Mesendoderm (in vitro differentiated cells): Measurements from ENCODE around the gene GRK4.

ENCODE experiments used
- DNase-seq: peaks from one replicate; pipeline ENCODE4 v3.0.0; 2013
- H2AK5ac ChIP-seq: 2 replicates; pipeline ENCODE4 v1.6.1; 2013; ENCODE audit warnings: low read length, inconsistent platforms
- H2BK120ac ChIP-seq: 2 replicates; pipeline ENCODE4 v1.6.1; 2013; ENCODE audit warnings: low read depth, mild to moderate bottlenecking, low read length, moderate library complexity, mixed read lengths
- H2BK15ac ChIP-seq: replicated peaks from 2 replicates; pipeline ENCODE4 v1.6.1; 2013; ENCODE audit warnings: low read depth, mild to moderate bottlenecking, moderate library complexity
- H2BK5ac ChIP-seq: 2 replicates; pipeline ENCODE4 v1.6.1; 2013; ENCODE audit warnings: low read length, inconsistent platforms
- H3K18ac ChIP-seq: 2 replicates; pipeline ENCODE4 v1.6.1; 2013; ENCODE audit warnings: mild to moderate bottlenecking, low read length, mixed read lengths
- H3K23ac ChIP-seq: one replicate; pipeline ENCODE4 v1.6.1; 2013; ENCODE audit warnings: low read length
- H3K27ac ChIP-seq: 2 replicates; pipeline ENCODE4 v1.5.1; 2013; ENCODE audit warnings: low read depth, mild to moderate bottlenecking, inconsistent platforms, low read length, moderate library complexity
- H3K27me3 ChIP-seq: 2 replicates; pipeline ENCODE4 v1.6.1; 2013; ENCODE audit warnings: low read length, control low read depth, mild to moderate bottlenecking, inconsistent platforms; ENCODE audit not compliant: insufficient read depth, poor library complexity
- H3K36me3 ChIP-seq: 2 replicates; pipeline ENCODE4 v1.6.1; 2013; ENCODE audit warnings: low read length, inconsistent platforms; ENCODE audit not compliant: control insufficient read depth, insufficient read depth
- H3K4ac ChIP-seq: one replicate; pipeline ENCODE4 v1.6.1; 2013; ENCODE audit warnings: low read depth, mild to moderate bottlenecking, low read length, moderate library complexity
- H3K4me1 ChIP-seq: 2 replicates; pipeline ENCODE4 v1.6.1; 2013; ENCODE audit warnings: low read depth, low read length, inconsistent platforms; ENCODE audit not compliant: control insufficient read depth
- H3K4me2 ChIP-seq: 2 replicates; pipeline ENCODE4 v1.6.1; 2013; ENCODE audit warnings: low read length
- H3K4me3 ChIP-seq: 2 replicates; pipeline ENCODE4 v1.5.1; 2013; ENCODE audit warnings: mild to moderate bottlenecking, low read length
- H3K56ac ChIP-seq: one replicate; pipeline ENCODE4 v1.6.1; 2013; ENCODE audit warnings: low read length
- H3K79me1 ChIP-seq: 2 replicates; pipeline ENCODE4 v1.6.1; 2013; ENCODE audit warnings: low read length, inconsistent platforms
- H3K79me2 ChIP-seq: 2 replicates; pipeline ENCODE4 v1.6.1; 2013; ENCODE audit warnings: mild to moderate bottlenecking, low read length; ENCODE audit not compliant: control insufficient read depth, insufficient read depth
- H3K9ac ChIP-seq: 2 replicates; pipeline ENCODE4 v1.6.1; 2013; ENCODE audit warnings: low read length, inconsistent platforms
- H4K5ac ChIP-seq: one replicate; pipeline ENCODE4 v1.6.1; 2013; ENCODE audit warnings: low read length
- H4K8ac ChIP-seq: one replicate; pipeline ENCODE4 v1.6.1; 2013; ENCODE audit warnings: low read depth, mild to moderate bottlenecking, control low read depth, low read length, moderate library complexity
- WGBS: extraction: QIAGEN DNeasy Blood & Tissue Kit; methylation state at CpG from one replicate; pipeline ENCODE4 v1.1.7; 2013; ENCODE audit warnings: low lambda C conversion rate, missing lambda C conversion rate; ENCODE audit not compliant: insufficient coverage; ENCODE audit errors: extremely low coverage; 5-methylcytosine and 5-hydroxymethylcytosine counted together

GRK4 gene

DNA sequence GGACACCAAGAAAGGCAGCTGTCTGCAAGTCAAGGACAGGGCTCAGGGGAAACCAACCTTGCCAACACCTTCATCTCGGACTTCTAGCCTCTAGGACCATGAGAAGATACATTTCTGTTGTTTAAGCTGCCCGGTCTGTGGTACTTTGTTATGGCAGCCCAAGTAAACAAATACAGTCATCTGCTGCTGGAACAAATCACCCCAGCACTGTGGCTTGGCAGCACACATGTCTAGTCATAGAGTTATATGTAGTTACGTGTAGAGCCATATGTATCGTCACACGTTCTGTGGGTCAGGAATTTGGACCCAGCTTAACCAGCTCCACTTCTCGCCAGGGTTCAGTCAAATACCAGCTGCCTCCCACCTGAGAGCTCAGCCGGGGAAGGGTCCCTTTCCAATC, 108.4 kb downstream of the GRK4 start:
- no CpG with 5 or more reads among the region's 7 CpGs for WGBS
- Histone ChIP-seq H2BK5ac (no peak overlapping the region), H3K4me1 (peaks cover 2% of the 10 kb centered on the region), H3K23ac (no peak overlapping the region), H3K4ac (no peak overlapping the region), H3K9ac (no peak overlapping the region), H4K8ac (no peak overlapping the region), H3K36me3 (no peaks in the 10 kb centered on the region), H3K4me3 (no peak overlapping the region), H3K18ac (no peak overlapping the region), H3K56ac (no peak overlapping the region), H3K4me2 (no peak overlapping the region), H3K27ac (no peak overlapping the region), H2BK120ac (no peak overlapping the region), H3K79me2 (peaks cover 13% of the 10 kb centered on the region), H2BK15ac (no peak overlapping the region), H3K79me1 (peaks cover 2% of the 10 kb centered on the region), H3K27me3 (no peaks in the 10 kb centered on the region), H2AK5ac (no peak overlapping the region), H4K5ac (no peak overlapping the region)
- DNase-seq: no peak

DNA sequence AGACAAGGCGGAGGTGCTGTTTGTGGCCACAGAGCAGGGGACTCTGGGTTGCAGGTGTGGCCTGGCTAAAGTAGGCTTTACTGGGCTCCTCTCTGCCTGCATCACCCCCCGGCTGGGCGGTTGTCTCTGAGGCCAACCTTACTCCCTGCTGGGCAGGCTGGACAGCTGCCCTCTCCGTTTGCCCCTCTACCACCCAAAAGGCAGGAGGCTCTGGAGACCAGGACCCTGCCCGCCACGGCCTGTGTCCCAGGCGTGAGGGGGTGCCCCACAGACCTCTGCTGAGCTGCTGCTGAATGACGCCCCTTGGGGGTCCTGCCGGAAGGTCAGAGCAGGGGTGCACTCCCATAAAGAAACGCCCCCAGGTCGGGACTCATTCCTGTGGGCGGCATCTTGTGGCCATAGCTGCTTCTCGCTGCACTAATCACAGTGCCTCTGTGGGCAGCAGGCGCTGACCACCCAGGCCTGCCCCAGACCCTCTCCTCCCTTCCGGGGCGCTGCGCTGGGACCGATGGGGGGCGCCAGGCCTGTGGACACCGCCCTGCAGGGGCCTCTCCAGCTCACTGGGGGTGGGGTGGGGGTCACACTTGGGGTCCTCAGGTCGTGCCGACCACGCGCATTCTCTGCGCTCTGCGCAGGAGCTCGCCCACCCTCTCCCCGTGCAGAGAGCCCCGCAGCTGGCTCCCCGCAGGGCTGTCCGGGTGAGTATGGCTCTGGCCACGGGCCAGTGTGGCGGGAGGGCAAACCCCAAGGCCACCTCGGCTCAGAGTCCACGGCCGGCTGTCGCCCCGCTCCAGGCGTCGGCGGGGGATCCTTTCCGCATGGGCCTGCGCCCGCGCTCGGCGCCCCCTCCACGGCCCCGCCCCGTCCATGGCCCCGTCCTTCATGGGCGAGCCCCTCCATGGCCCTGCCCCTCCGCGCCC, 110.0 kb downstream of the GRK4 start:
- Histone ChIP-seq H3K18ac (peak overlapping the region; percentile 63), H3K27ac (no peak overlapping the region), H3K4ac (no peak overlapping the region), H3K23ac (no peak overlapping the region), H3K36me3 (no peaks in the 10 kb centered on the region), H3K27me3 (no peaks in the 10 kb centered on the region), H3K79me2 (peaks cover 25% of the 10 kb centered on the region), H2BK15ac (no peak overlapping the region), H4K8ac (no peak overlapping the region), H3K56ac (peak overlapping the region; percentile 90), H3K4me2 (peak overlapping the region; percentile 39), H2AK5ac (no peak overlapping the region), H3K4me1 (peaks cover 2% of the 10 kb centered on the region), H2BK5ac (no peak overlapping the region), H2BK120ac (no peak overlapping the region), H3K9ac (peak overlapping the region; percentile 81), H4K5ac (no peak overlapping the region), H3K4me3 (peak overlapping the region; percentile 31), H3K79me1 (peaks cover 5% of the 10 kb centered on the region)
- no peak for DNase-seq
- WGBS: no CpG with 5 or more reads among the region's 54 CpGs

DNA sequence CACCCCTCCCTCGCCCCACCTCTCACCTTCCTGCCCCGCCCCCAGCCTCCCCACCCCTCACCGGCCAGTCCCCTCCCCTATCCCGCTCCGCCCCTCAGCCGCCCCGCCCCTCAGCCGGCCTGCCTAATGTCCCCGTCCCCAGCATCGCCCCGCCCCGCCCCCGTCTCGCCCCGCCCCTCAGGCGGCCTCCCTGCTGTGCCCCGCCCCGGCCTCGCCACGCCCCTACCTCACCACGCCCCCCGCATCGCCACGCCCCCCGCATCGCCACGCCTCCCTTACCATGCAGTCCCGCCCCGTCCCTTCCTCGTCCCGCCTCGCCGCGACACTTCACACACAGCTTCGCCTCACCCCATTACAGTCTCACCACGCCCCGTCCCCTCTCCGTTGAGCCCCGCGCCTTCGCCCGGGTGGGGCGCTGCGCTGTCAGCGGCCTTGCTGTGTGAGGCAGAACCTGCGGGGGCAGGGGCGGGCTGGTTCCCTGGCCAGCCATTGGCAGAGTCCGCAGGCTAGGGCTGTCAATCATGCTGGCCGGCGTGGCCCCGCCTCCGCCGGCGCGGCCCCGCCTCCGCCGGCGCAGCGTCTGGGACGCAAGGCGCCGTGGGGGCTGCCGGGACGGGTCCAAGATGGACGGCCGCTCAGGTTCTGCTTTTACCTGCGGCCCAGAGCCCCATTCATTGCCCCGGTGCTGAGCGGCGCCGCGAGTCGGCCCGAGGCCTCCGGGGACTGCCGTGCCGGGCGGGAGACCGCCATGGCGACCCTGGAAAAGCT, 110.9 kb downstream of the GRK4 start, which contains the start of the genes HTT and HTT-AS:
HTT (plus strand) TSS at position 604 of the 768 bp plus-strand sequence; CDS start at position 749, 145 bp downstream.
HTT-AS (minus strand) TSS at position 461 of the 768 bp plus-strand sequence.
- H4K5ac ChIP-seq: no peak within 1 kb of the TSS
- H3K4me2 ChIP-seq: peak within 1 kb of the TSS; percentile 65
- peak within 1 kb of the TSS; percentile 97 for H3K56ac ChIP-seq
- H3K4me3 ChIP-seq: peak within 1 kb of the TSS; percentile 93
- no CpG with 5 or more reads among the region's 81 CpGs for WGBS
- peaks cover 2% of the 10 kb centered on the region for H3K4me1 ChIP-seq
- H3K27ac ChIP-seq: peak within 1 kb of the TSS; percentile 90
- H3K9ac ChIP-seq: peak within 1 kb of the TSS; percentile 92
- H3K18ac ChIP-seq: peak within 1 kb of the TSS; percentile 63
- H4K8ac ChIP-seq: no peak within 1 kb of the TSS
- H3K79me1 ChIP-seq: peaks cover 6% of the 10 kb centered on the region
- no peak within 1 kb of the TSS for H2BK5ac ChIP-seq
- no peak within 1 kb of the TSS for H2AK5ac ChIP-seq
- H3K27me3 ChIP-seq: no peaks in the 10 kb centered on the region
- DNase-seq: peak; percentile 95
- H3K36me3 ChIP-seq: no peaks in the 10 kb centered on the region
- peaks cover 31% of the 10 kb centered on the region for H3K79me2 ChIP-seq
- H3K4ac ChIP-seq: peak within 1 kb of the TSS; percentile 24
- H3K23ac ChIP-seq: no peak within 1 kb of the TSS
- H2BK120ac ChIP-seq: no peak within 1 kb of the TSS
- no peak within 1 kb of the TSS for H2BK15ac ChIP-seq

DNA sequence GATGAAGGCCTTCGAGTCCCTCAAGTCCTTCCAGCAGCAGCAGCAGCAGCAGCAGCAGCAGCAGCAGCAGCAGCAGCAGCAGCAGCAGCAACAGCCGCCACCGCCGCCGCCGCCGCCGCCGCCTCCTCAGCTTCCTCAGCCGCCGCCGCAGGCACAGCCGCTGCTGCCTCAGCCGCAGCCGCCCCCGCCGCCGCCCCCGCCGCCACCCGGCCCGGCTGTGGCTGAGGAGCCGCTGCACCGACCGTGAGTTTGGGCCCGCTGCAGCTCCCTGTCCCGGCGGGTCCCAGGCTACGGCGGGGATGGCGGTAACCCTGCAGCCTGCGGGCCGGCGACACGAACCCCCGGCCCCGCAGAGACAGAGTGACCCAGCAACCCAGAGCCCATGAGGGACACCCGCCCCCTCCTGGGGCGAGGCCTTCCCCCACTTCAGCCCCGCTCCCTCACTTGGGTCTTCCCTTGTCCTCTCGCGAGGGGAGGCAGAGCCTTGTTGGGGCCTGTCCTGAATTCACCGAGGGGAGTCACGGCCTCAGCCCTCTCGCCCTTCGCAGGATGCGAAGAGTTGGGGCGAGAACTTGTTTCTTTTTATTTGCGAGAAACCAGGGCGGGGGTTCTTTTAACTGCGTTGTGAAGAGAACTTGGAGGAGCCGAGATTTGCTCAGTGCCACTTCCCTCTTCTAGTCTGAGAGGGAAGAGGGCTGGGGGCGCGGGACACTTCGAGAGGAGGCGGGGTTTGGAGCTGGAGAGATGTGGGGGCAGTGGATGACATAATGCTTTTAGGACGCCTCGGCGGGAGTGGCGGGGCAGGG, 111.7 kb downstream of the GRK4 start:
- Histone ChIP-seq H3K4me3 (peak overlapping the region; percentile 93), H3K27me3 (no peaks in the 10 kb centered on the region), H3K18ac (peak overlapping the region; percentile 35), H3K23ac (no peak overlapping the region), H2AK5ac (no peak overlapping the region), H4K8ac (no peak overlapping the region), H3K4me2 (peak overlapping the region; percentile 5), H3K56ac (peak overlapping the region; percentile 93), H3K4me1 (peaks cover 2% of the 10 kb centered on the region), H3K79me1 (peaks cover 10% of the 10 kb centered on the region), H3K79me2 (peaks cover 39% of the 10 kb centered on the region), H3K27ac (peak overlapping the region; percentile 90), H3K4ac (peak overlapping the region; percentile 24), H3K36me3 (no peaks in the 10 kb centered on the region), H4K5ac (no peak overlapping the region), H2BK15ac (no peak overlapping the region), H3K9ac (peak overlapping the region; percentile 92), H2BK120ac (no peak overlapping the region), H2BK5ac (no peak overlapping the region)
- WGBS: no CpG with 5 or more reads among the region's 60 CpGs
- DNase-seq: peak; percentile 95

DNA sequence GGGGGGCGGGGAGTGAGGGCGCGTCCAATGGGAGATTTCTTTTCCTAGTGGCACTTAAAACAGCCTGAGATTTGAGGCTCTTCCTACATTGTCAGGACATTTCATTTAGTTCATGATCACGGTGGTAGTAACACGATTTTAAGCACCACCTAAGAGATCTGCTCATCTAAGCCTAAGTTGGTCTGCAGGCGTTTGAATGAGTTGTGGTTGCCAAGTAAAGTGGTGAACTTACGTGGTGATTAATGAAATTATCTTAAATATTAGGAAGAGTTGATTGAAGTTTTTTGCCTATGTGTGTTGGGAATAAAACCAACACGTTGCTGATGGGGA, 112.2 kb downstream of the GRK4 start:
- no peaks in the 10 kb centered on the region for H3K27me3 ChIP-seq
- no peak for DNase-seq
- H3K4me1 ChIP-seq: peaks cover 2% of the 10 kb centered on the region
- no peak overlapping the region for H2BK5ac ChIP-seq
- H2AK5ac ChIP-seq: no peak overlapping the region
- peaks cover 10% of the 10 kb centered on the region for H3K79me1 ChIP-seq
- H2BK15ac ChIP-seq: no peak overlapping the region
- no peak overlapping the region for H3K4ac ChIP-seq
- peaks cover 40% of the 10 kb centered on the region for H3K79me2 ChIP-seq
- H3K4me2 ChIP-seq: peak overlapping the region; percentile 90
- WGBS: no CpG with 5 or more reads among the region's 8 CpGs
- peak overlapping the region; percentile 28 for H3K27ac ChIP-seq
- no peak overlapping the region for H4K8ac ChIP-seq
- H3K56ac ChIP-seq: peak overlapping the region; percentile 79
- H3K23ac ChIP-seq: no peak overlapping the region
- no peak overlapping the region for H2BK120ac ChIP-seq
- H3K9ac ChIP-seq: peak overlapping the region; percentile 79
- no peak overlapping the region for H4K5ac ChIP-seq
- H3K18ac ChIP-seq: no peak overlapping the region
- H3K4me3 ChIP-seq: peak overlapping the region; percentile 59
- no peaks in the 10 kb centered on the region for H3K36me3 ChIP-seq
